ENCODE data around the gene AP4M1. TPM values are rescaled to one million over a fixed set of nuclear protein-coding genes. Genes with fewer than 3 reads are reported as not detected.
A peak's percentile ranks its signal among the peaks of the same experiment; 100 is the strongest.

AP4M1 gene
- total and polyA plus RNA-seq, 2 experiments from 2014 or later: 17.4 to 22.8 TPM

GRCh38 chr7:100088095-100088620 lies 13.3 kb upstream of the AP4M1 start:
- Histone ChIP-seq H3K79me2 (peaks cover 15% of the 10 kb centered on the region), H3K4me1 (ENCODE audit: insufficient read depth) (peaks cover 20% of the 10 kb centered on the region), H3K9me3 (ENCODE audit: low read depth) (no peaks in the 10 kb centered on the region), H3K4me2 (peak overlapping the region; percentile 87), H3K9me2 (replicated peaks; ENCODE audit: insufficient read depth) (no peaks in the 10 kb centered on the region), H4K20me1 (ENCODE audit: insufficient read depth, poor library complexity, severe bottlenecking) (no peaks in the 10 kb centered on the region), H3K4me3 (peak overlapping the region; percentile 70), H3K27ac (peak overlapping the region; percentile 91), H2AFZ (peak overlapping the region; percentile 91), H3K27me3 (no peaks in the 10 kb centered on the region), H3K36me3 (replicated peaks; ENCODE audit: insufficient read depth, low read depth) (no peaks in the 10 kb centered on the region)
- WGBS (ENCODE audit: low lambda C conversion rate, missing lambda C conversion rate): 86% methylated on average over 11 of the region's 11 CpGs
- no peak for TF ChIP-seq EZH2phosphoT487 (IDR thresholded peaks at IDR 0.05; ENCODE audit: low read depth, severe bottlenecking, unreplicated experiment)
- no peak for DNase-seq (ENCODE audit: low spot score)

GRCh38 chr7:100088621-100089457 lies 12.6 kb upstream of the AP4M1 start, which contains the start of gene COPS6:
TSS of gene COPS6 (plus strand) at chr7:100088969. CDS start at chr7:100088991, 22 bp downstream.
- peaks cover 15% of the 10 kb centered on the region for H3K79me2 ChIP-seq
- peak within 1 kb of the TSS; percentile 91 for H2AFZ ChIP-seq
- WGBS (ENCODE audit: low lambda C conversion rate, missing lambda C conversion rate): 2% methylated on average over 57 of the region's 68 CpGs
- H3K4me3 ChIP-seq: peak within 1 kb of the TSS; percentile 70
- TF ChIP-seq CTCF (IDR thresholded peaks at IDR 0.05; ENCODE audit: poor library complexity) (no peak), EZH2phosphoT487 (IDR thresholded peaks at IDR 0.05; ENCODE audit: low read depth, severe bottlenecking, unreplicated experiment) (no peak), EZH2 (IDR thresholded peaks at IDR 0.05; ENCODE audit: borderline replicate concordance) (no peak)
- H3K4me2 ChIP-seq: peak within 1 kb of the TSS; percentile 87
- H3K36me3 ChIP-seq (replicated peaks; ENCODE audit: insufficient read depth, low read depth): no peaks in the 10 kb centered on the region
- no peaks in the 10 kb centered on the region for H3K27me3 ChIP-seq
- H3K27ac ChIP-seq: peak within 1 kb of the TSS; percentile 91
- H3K9me2 ChIP-seq (replicated peaks; ENCODE audit: insufficient read depth): no peaks in the 10 kb centered on the region
- peaks cover 20% of the 10 kb centered on the region for H3K4me1 ChIP-seq (ENCODE audit: insufficient read depth)
- peak; percentile 90 for DNase-seq (ENCODE audit: low spot score)
- no peaks in the 10 kb centered on the region for H4K20me1 ChIP-seq (ENCODE audit: insufficient read depth, poor library complexity, severe bottlenecking)
- no peaks in the 10 kb centered on the region for H3K9me3 ChIP-seq (ENCODE audit: low read depth)

- Histone ChIP-seq H3K27me3 (no peaks in the 10 kb centered on the region), H3K4me1 (ENCODE audit: insufficient read depth) (peaks cover 20% of the 10 kb centered on the region), H2AFZ (peak overlapping the region; percentile 91), H3K9me2 (replicated peaks; ENCODE audit: insufficient read depth) (no peaks in the 10 kb centered on the region), H3K9me3 (ENCODE audit: low read depth) (no peaks in the 10 kb centered on the region), H3K27ac (peak overlapping the region; percentile 91), H3K79me2 (peaks cover 15% of the 10 kb centered on the region), H4K20me1 (ENCODE audit: insufficient read depth, poor library complexity, severe bottlenecking) (no peaks in the 10 kb centered on the region), H3K4me3 (peak overlapping the region; percentile 70), H3K4me2 (peak overlapping the region; percentile 87), H3K36me3 (replicated peaks; ENCODE audit: insufficient read depth, low read depth) (no peaks in the 10 kb centered on the region)
- WGBS (ENCODE audit: low lambda C conversion rate, missing lambda C conversion rate): 34% methylated on average over 7 of the region's 7 CpGs
- TF ChIP-seq EZH2 (IDR thresholded peaks at IDR 0.05; ENCODE audit: borderline replicate concordance) (no peak), CTCF (IDR thresholded peaks at IDR 0.05; ENCODE audit: poor library complexity) (no peak), EZH2phosphoT487 (IDR thresholded peaks at IDR 0.05; ENCODE audit: low read depth, severe bottlenecking, unreplicated experiment) (no peak)
- no peak for DNase-seq (ENCODE audit: low spot score)
Observed at GRCh38 chr7:100089458-100090196, 11.8 kb upstream of the AP4M1 start.
